ENCODE results near the gene ELP6. TPM values are rescaled to one million over a fixed set of nuclear protein-coding genes. Genes with fewer than 3 reads are reported as not detected.

The ELP6 gene
- total and polyA plus RNA-seq, 9 of the 15 experiments (the other 6 are each of a cell fraction or from before 2014, with no cell fraction given): 76.9 to 198 (median 83.3) TPM

DNA sequence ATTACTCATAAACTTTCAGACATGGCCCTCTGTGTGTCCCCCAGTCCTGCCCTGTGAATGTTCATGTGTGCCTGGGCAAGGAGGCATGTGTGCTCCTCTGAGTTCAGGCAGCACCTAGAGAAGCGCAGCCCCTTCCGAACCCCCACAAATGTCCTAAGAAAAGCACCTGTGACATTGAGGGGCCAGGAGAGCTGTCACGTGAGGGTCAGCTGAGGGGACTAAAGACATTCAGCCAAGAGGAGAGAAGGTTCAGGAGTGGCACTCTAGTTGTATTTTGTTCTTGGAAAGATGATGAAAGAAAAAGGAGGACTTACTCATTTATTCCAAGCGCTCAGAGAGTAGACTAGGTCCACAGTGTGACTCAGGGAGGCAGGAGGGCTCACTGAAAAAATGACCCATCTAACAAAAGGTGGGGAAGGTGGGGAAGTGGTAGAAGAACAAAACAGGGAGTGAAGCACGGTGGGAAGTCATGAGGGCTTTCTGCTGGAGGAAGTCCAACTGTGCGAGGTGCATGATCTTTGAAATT is 28.1 kb upstream of the ELP6 start:
- no peaks in the 10 kb centered on the region for H3K9me3 ChIP-seq (replicated peaks; ENCODE audit: control insufficient read depth, insufficient read depth, low read depth, low read length)
- H3K79me2 ChIP-seq (ENCODE audit: control insufficient read depth, insufficient read depth, low read length): no peaks in the 10 kb centered on the region
- no peak overlapping the region for H3K4me3 ChIP-seq
- ATAC-seq (peak; percentile 45), FAIRE-seq (no peak), DNase-seq (ENCODE audit: extremely low read depth in 1 of 4, low spot score in 3 of 4) (peak in 1 of 4 experiments; percentile 6)
- TF ChIP-seq JUND (IDR thresholded peaks at IDR 0.05; ENCODE audit: borderline replicate concordance, low read depth, low read length) (0 out of 2 replicates have a peak, but pooled peaks have one; percentile 13), JUND (tag; IDR thresholded peaks at IDR 0.05; ENCODE audit: borderline replicate concordance, low read depth, low read length) (no peak), USF1 (CRISPR knock-in tag; IDR thresholded peaks at IDR 0.05) (peak; percentile 48; the same call in 1 of the 2 replicates), STAT5A (IDR thresholded peaks at IDR 0.05; ENCODE audit: borderline replicate concordance, low read length) (no peak), CEBPG (CRISPR knock-in tag; IDR thresholded peaks at IDR 0.05) (peak; percentile 46; the same call in 1 of the 2 replicates), CEBPG (tag; conservative IDR thresholded peaks at IDR 0.05 in 1 of 2, IDR thresholded peaks at IDR 0.05 in 1 of 2) (peak in 1 of 2 experiments; percentile 63; a peak in 2 of 4 replicates), ATF3 (IDR thresholded peaks at IDR 0.05) (peak; percentile 66), ATF3 (CRISPR knock-in tag; conservative IDR thresholded peaks at IDR 0.05) (no peak), PTBP1 (IDR thresholded peaks at IDR 0.05; ENCODE audit: low read depth, low read length) (no peak), RAD51 (IDR thresholded peaks at IDR 0.05; ENCODE audit: borderline replicate concordance, low read depth) (peak; percentile 61), MYC (IDR thresholded peaks at IDR 0.05; ENCODE audit: low read depth, low read length) (peak; percentile 32; the same call in 1 of the 2 replicates), MYC (CRISPR knock-in tag; IDR thresholded peaks at IDR 0.05; ENCODE audit: borderline replicate concordance, low read depth) (no peak), USF2 (CRISPR knock-in tag; IDR thresholded peaks at IDR 0.05) (peak; percentile 55), TEAD4 (IDR thresholded peaks at IDR 0.05; ENCODE audit: low read length) (no peak), TEAD4 (CRISPR knock-in tag; IDR thresholded peaks at IDR 0.05; ENCODE audit: borderline replicate concordance) (no peak), ZHX1 (conservative IDR thresholded peaks at IDR 0.05; ENCODE audit: low read length) (no peak)
- no peak overlapping the region for H3K27ac ChIP-seq (ENCODE audit: extremely low read depth, low read depth, low read length)
- H4K20me1 ChIP-seq (replicated peaks; ENCODE audit: control insufficient read depth, insufficient read depth, low read length): no peaks in the 10 kb centered on the region
- intact Hi-C loops (cut with micrococcal nuclease): no loop called here
- 24% methylated on average over 6 of the region's 6 CpGs for WGBS (ENCODE audit: insufficient coverage, low coverage, missing lambda C conversion rate)
- H3K36me3 ChIP-seq (ENCODE audit: control insufficient read depth, insufficient read depth, low read length): no peaks in the 10 kb centered on the region
- CTCF ChIA-PET (ENCODE audit: low intra/inter-chr PET ratio): no interaction called here
- in situ Hi-C loops (cut with MboI): no loop called here
- no peaks in the 10 kb centered on the region for H3K9me1 ChIP-seq (ENCODE audit: control insufficient read depth, insufficient read depth, low read length)
- POLR2A ChIA-PET: no interaction called here
- BruUV-seq (replicated peaks): no TSS peak
- no peaks in the 10 kb centered on the region for H3K27me3 ChIP-seq (ENCODE audit: control insufficient read depth in 2 of 2, insufficient read depth in 2 of 2, low read length in 2 of 2)
- H3K4me2 ChIP-seq (ENCODE audit: insufficient read depth, low read length): no peak overlapping the region
- no peak overlapping the region; a peak in 1 of 4 replicates for H3K9ac ChIP-seq (ENCODE audit: insufficient read depth in 1 of 2, low read depth in 2 of 2, low read length in 2 of 2)
- peak overlapping the region; percentile 73 for H2AFZ ChIP-seq (ENCODE audit: low read depth, low read length)
- peaks cover 2 to 21% of the 10 kb centered on the region in 2 experiments; a peak in 3 of 5 replicates for H3K4me1 ChIP-seq (replicated peaks in 1 of 2; ENCODE audit: control insufficient read depth in 2 of 2, insufficient read depth in 2 of 2, low read length in 2 of 2)
